Adipocyte (in vitro differentiated cells): Measurements from ENCODE around the gene CLSTN2.

Experiments
- DNase-seq: peaks from one replicate; pipeline ENCODE4 v3.0.0-alpha.2; 2015; ENCODE audit warnings: low read depth
- H3K27me3 ChIP-seq: replicated peaks from 2 replicates; pipeline ENCODE4 v1.7.0; 2013; ENCODE audit warnings: mild to moderate bottlenecking, low read length, moderate library complexity; ENCODE audit not compliant: control insufficient read depth, insufficient read depth
- H3K36me3 ChIP-seq: 2 replicates; pipeline ENCODE4 v1.7.0; 2013; ENCODE audit warnings: low read length, mild to moderate bottlenecking, moderate library complexity; ENCODE audit not compliant: control insufficient read depth, insufficient read depth, severe bottlenecking
- H3K4me1 ChIP-seq: 2 replicates; pipeline ENCODE4 v1.7.0; 2013; ENCODE audit warnings: mild to moderate bottlenecking, low read length, moderate library complexity; ENCODE audit not compliant: control insufficient read depth, insufficient read depth
- H3K4me3 ChIP-seq: 2 replicates; pipeline ENCODE4 v1.7.0; 2013; ENCODE audit warnings: mild to moderate bottlenecking, low read length, moderate library complexity
- H3K9ac ChIP-seq: 2 replicates; pipeline ENCODE4 v1.7.0; 2013; ENCODE audit warnings: mild to moderate bottlenecking, low read length, moderate library complexity
- H3K9me3 ChIP-seq: 2 replicates; pipeline ENCODE4 v1.7.0; 2013; ENCODE audit warnings: mild to moderate bottlenecking, low read length, moderate library complexity; ENCODE audit not compliant: control insufficient read depth

CLSTN2 gene

GRCh38 chr3:139945386-139945785 is 10.4 kb downstream of the CLSTN2 start:
- Histone ChIP-seq H3K36me3 (no peaks in the 10 kb centered on the region), H3K9me3 (peaks cover 10% of the 10 kb centered on the region)

GRCh38 chr3:139945942-139946341 is 11.0 kb downstream of the CLSTN2 start:
- Histone ChIP-seq H3K36me3 (no peaks in the 10 kb centered on the region), H3K9me3 (peaks cover 10% of the 10 kb centered on the region), H3K4me3 (no peak overlapping the region), H3K9ac (no peak overlapping the region), H3K27me3 (peaks cover 29% of the 10 kb centered on the region), H3K4me1 (no peaks in the 10 kb centered on the region)
- no peak for DNase-seq

More at GRCh38 chr3:139945386-139945785, 10.4 kb downstream of the CLSTN2 start:
- no peak overlapping the region for H3K9ac ChIP-seq
- H3K4me1 ChIP-seq: peaks cover 5% of the 10 kb centered on the region
- peaks cover 29% of the 10 kb centered on the region for H3K27me3 ChIP-seq
- no peak for DNase-seq
- no peak overlapping the region for H3K4me3 ChIP-seq

- Histone ChIP-seq H3K4me3 (no peak overlapping the region), H3K27me3 (peaks cover 25% of the 10 kb centered on the region), H3K36me3 (no peaks in the 10 kb centered on the region), H3K9ac (no peak overlapping the region), H3K4me1 (no peaks in the 10 kb centered on the region), H3K9me3 (peaks cover 10% of the 10 kb centered on the region)
- DNase-seq: no peak
These were observed 13.5 kb downstream of the CLSTN2 start for GRCh38 chr3:139948467-139948866.

- H3K4me3 ChIP-seq: no peak overlapping the region
- H3K4me1 ChIP-seq: no peaks in the 10 kb centered on the region
- H3K36me3 ChIP-seq: no peaks in the 10 kb centered on the region
- peaks cover 28% of the 10 kb centered on the region for H3K27me3 ChIP-seq
- no peak for DNase-seq
- H3K9me3 ChIP-seq: peaks cover 10% of the 10 kb centered on the region
- H3K9ac ChIP-seq: no peak overlapping the region
These were observed 13.9 kb downstream of the CLSTN2 start for GRCh38 chr3:139948898-139949297.

GRCh38 chr3:139953131-139953910 is 18.3 kb downstream of the CLSTN2 start:
- Histone ChIP-seq H3K9me3 (no peaks in the 10 kb centered on the region), H3K4me1 (no peaks in the 10 kb centered on the region), H3K27me3 (peaks cover 17% of the 10 kb centered on the region), H3K4me3 (no peak overlapping the region), H3K9ac (no peak overlapping the region), H3K36me3 (no peaks in the 10 kb centered on the region)
- DNase-seq: no peak

GRCh38 chr3:139954146-139954860 is 19.3 kb downstream of the CLSTN2 start:
- DNase-seq: no peak
- no peak overlapping the region for H3K9ac ChIP-seq
- no peak overlapping the region for H3K4me3 ChIP-seq
- peaks cover 17% of the 10 kb centered on the region for H3K27me3 ChIP-seq
- no peaks in the 10 kb centered on the region for H3K4me1 ChIP-seq
- H3K9me3 ChIP-seq: no peaks in the 10 kb centered on the region
- no peaks in the 10 kb centered on the region for H3K36me3 ChIP-seq

GRCh38 chr3:139957844-139958243 is 22.9 kb downstream of the CLSTN2 start:
- Histone ChIP-seq H3K4me1 (no peaks in the 10 kb centered on the region), H3K27me3 (peaks cover 15% of the 10 kb centered on the region), H3K9me3 (no peaks in the 10 kb centered on the region), H3K4me3 (no peak overlapping the region), H3K36me3 (no peaks in the 10 kb centered on the region), H3K9ac (no peak overlapping the region)
- DNase-seq: no peak

GRCh38 chr3:139969386-139969785 is 34.4 kb downstream of the CLSTN2 start:
- Histone ChIP-seq H3K4me3 (no peak overlapping the region), H3K36me3 (no peaks in the 10 kb centered on the region), H3K9ac (no peak overlapping the region), H3K9me3 (no peaks in the 10 kb centered on the region), H3K27me3 (peaks cover 28% of the 10 kb centered on the region), H3K4me1 (no peaks in the 10 kb centered on the region)
- DNase-seq: no peak

GRCh38 chr3:139970526-139970925 is 35.5 kb downstream of the CLSTN2 start:
- no peaks in the 10 kb centered on the region for H3K36me3 ChIP-seq
- no peak overlapping the region for H3K9ac ChIP-seq
- H3K4me3 ChIP-seq: no peak overlapping the region
- H3K9me3 ChIP-seq: no peaks in the 10 kb centered on the region
- H3K4me1 ChIP-seq: no peaks in the 10 kb centered on the region
- DNase-seq: no peak
- peaks cover 24% of the 10 kb centered on the region for H3K27me3 ChIP-seq

GRCh38 chr3:139974809-139975425 is 39.9 kb downstream of the CLSTN2 start:
- Histone ChIP-seq H3K9me3 (no peaks in the 10 kb centered on the region), H3K4me3 (no peak overlapping the region), H3K4me1 (no peaks in the 10 kb centered on the region), H3K36me3 (no peaks in the 10 kb centered on the region), H3K27me3 (peaks cover 17% of the 10 kb centered on the region), H3K9ac (no peak overlapping the region)
- DNase-seq: no peak

GRCh38 chr3:139975594-139976365 is 40.8 kb downstream of the CLSTN2 start:
- H3K27me3 ChIP-seq: peaks cover 17% of the 10 kb centered on the region
- H3K36me3 ChIP-seq: no peaks in the 10 kb centered on the region
- no peak overlapping the region for H3K4me3 ChIP-seq
- no peaks in the 10 kb centered on the region for H3K4me1 ChIP-seq
- H3K9me3 ChIP-seq: no peaks in the 10 kb centered on the region
- no peak overlapping the region for H3K9ac ChIP-seq
- DNase-seq: peak; percentile 1
